ENCODE data around the gene SCAMP4.

The SCAMP4 gene

GRCh38 chr19:1975162-1975480 lies 69.9 kb downstream of the SCAMP4 start:
- no peak for ATAC-seq
- TF ChIP-seq PPARA (CRISPR knock-in tag; IDR thresholded peaks at IDR 0.05; ENCODE audit: borderline replicate concordance) (no peak), ZFP30 (CRISPR knock-in tag; IDR thresholded peaks at IDR 0.05) (no peak), BACH2 (CRISPR knock-in tag; IDR thresholded peaks at IDR 0.05; ENCODE audit: borderline replicate concordance) (no peak), TOX (CRISPR knock-in tag; IDR thresholded peaks at IDR 0.05; ENCODE audit: borderline replicate concordance) (no peak), CSDC2 (CRISPR knock-in tag; IDR thresholded peaks at IDR 0.05) (no peak), ESRRG (CRISPR knock-in tag; IDR thresholded peaks at IDR 0.05) (no peak), TSHZ2 (CRISPR knock-in tag; IDR thresholded peaks at IDR 0.05) (no peak), ARNTL (CRISPR knock-in tag; IDR thresholded peaks at IDR 0.05; ENCODE audit: borderline replicate concordance, low read depth) (no peak), ZNF70 (CRISPR knock-in tag; IDR thresholded peaks at IDR 0.05) (no peak), PATZ1 (CRISPR knock-in tag; IDR thresholded peaks at IDR 0.05; ENCODE audit: borderline replicate concordance) (no peak), RARB (CRISPR knock-in tag; IDR thresholded peaks at IDR 0.05) (no peak), ZNF8 (CRISPR knock-in tag; IDR thresholded peaks at IDR 0.05) (no peak), ZFP3 (CRISPR knock-in tag; IDR thresholded peaks at IDR 0.05) (no peak), POU6F1 (CRISPR knock-in tag; IDR thresholded peaks at IDR 0.05; ENCODE audit: borderline replicate concordance, low read depth) (no peak), SNAI2 (CRISPR knock-in tag; IDR thresholded peaks at IDR 0.05) (no peak), GLIS3 (CRISPR knock-in tag; IDR thresholded peaks at IDR 0.05) (no peak), ZC3H10 (CRISPR knock-in tag; IDR thresholded peaks at IDR 0.05) (no peak), ZNF565 (CRISPR knock-in tag; conservative IDR thresholded peaks at IDR 0.05; ENCODE audit: low read depth) (no peak)
